ENCODE measurements around the gene SH2D4B. TPM values are rescaled to one million over a fixed set of nuclear protein-coding genes. Genes with fewer than 3 reads are reported as not detected.

The SH2D4B gene
- total RNA-seq, 1 experiment from 2014 or later: 0.10 TPM

DNA sequence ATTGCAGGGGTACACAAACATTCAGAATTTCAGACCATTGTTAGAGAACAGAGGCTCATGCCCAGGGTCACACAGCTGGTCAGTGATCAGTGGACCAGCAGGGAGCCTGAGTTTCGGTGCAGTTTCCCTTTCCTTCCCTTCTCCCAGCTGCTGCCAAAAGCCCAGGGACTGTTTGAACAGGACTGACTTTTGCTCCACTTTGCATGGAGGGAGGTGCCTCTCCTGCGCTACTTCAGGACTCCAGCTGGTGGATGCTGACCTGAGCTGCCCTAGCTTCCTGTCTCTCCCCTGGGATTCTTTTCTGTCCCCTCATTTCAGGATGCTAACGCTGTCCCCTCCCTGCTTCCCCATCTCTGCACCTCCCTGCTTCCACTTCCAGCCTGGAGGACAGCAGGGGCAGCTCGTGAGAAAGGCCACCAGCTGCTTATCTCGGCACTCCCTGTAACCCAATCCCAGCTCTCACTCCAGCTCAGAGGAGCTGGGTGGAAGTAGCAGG, 14.5 kb downstream of the SH2D4B start:
- DNase-seq (ENCODE audit: low read depth, low spot score) (no peak), ATAC-seq (peak; percentile 64)
- H3K4me1 ChIP-seq (ENCODE audit: control insufficient read depth, insufficient read depth, low read length): no peaks in the 10 kb centered on the region
- H3K36me3 ChIP-seq (ENCODE audit: control insufficient read depth, insufficient read depth, low read length): no peaks in the 10 kb centered on the region
- H3K9me3 ChIP-seq (ENCODE audit: control insufficient read depth, insufficient read depth, low read depth, low read length): no peaks in the 10 kb centered on the region
- ChIA-PET POLR2A (no interaction called here), CTCF (interaction anchor here (0.5 kb wide), 1 partner anchor 54 kb away, joined by 6 read pairs; no protein-coding TSS in a partner anchor)
- no peak overlapping the region for H3K27ac ChIP-seq (ENCODE audit: low read length)
- peaks cover 9% of the 10 kb centered on the region for H3K27me3 ChIP-seq (ENCODE audit: control insufficient read depth, insufficient read depth, low read length)
- intact Hi-C loops (cut with micrococcal nuclease; ENCODE audit: unreplicated experiment): no loop called here
- TF ChIP-seq, protein P1, sequence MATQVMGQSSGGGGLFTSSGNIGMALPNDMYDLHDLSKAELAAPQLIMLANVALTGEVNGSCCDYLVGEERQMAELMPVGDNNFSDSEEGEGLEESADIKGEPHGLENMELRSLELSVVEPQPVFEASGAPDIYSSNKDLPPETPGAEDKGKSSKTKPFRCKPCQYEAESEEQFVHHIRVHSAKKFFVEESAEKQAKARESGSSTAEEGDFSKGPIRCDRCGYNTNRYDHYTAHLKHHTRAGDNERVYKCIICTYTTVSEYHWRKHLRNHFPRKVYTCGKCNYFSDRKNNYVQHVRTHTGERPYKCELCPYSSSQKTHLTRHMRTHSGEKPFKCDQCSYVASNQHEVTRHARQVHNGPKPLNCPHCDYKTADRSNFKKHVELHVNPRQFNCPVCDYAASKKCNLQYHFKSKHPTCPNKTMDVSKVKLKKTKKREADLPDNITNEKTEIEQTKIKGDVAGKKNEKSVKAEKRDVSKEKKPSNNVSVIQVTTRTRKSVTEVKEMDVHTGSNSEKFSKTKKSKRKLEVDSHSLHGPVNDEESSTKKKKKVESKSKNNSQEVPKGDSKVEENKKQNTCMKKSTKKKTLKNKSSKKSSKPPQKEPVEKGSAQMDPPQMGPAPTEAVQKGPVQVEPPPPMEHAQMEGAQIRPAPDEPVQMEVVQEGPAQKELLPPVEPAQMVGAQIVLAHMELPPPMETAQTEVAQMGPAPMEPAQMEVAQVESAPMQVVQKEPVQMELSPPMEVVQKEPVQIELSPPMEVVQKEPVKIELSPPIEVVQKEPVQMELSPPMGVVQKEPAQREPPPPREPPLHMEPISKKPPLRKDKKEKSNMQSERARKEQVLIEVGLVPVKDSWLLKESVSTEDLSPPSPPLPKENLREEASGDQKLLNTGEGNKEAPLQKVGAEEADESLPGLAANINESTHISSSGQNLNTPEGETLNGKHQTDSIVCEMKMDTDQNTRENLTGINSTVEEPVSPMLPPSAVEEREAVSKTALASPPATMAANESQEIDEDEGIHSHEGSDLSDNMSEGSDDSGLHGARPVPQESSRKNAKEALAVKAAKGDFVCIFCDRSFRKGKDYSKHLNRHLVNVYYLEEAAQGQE (IDR thresholded peaks at IDR 0.05; ENCODE audit: insufficient read depth in 1 of 2, low read depth in 2 of 2, low read length in 1 of 2): no peak
- TF ChIP-seq POLR2AphosphoS5 (IDR thresholded peaks at IDR 0.05; ENCODE audit: low read depth, low read length) (no peak), TCF7L2 (IDR thresholded peaks at IDR 0.05; ENCODE audit: low read depth, low read length) (no peak), SIN3A (IDR thresholded peaks at IDR 0.05; ENCODE audit: borderline replicate concordance, insufficient read depth, low read depth, low read length) (no peak)
- TF ChIP-seq, protein P2, sequence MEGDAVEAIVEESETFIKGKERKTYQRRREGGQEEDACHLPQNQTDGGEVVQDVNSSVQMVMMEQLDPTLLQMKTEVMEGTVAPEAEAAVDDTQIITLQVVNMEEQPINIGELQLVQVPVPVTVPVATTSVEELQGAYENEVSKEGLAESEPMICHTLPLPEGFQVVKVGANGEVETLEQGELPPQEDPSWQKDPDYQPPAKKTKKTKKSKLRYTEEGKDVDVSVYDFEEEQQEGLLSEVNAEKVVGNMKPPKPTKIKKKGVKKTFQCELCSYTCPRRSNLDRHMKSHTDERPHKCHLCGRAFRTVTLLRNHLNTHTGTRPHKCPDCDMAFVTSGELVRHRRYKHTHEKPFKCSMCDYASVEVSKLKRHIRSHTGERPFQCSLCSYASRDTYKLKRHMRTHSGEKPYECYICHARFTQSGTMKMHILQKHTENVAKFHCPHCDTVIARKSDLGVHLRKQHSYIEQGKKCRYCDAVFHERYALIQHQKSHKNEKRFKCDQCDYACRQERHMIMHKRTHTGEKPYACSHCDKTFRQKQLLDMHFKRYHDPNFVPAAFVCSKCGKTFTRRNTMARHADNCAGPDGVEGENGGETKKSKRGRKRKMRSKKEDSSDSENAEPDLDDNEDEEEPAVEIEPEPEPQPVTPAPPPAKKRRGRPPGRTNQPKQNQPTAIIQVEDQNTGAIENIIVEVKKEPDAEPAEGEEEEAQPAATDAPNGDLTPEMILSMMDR (IDR thresholded peaks at IDR 0.05): no peak
- no peak overlapping the region for H3K4me3 ChIP-seq (ENCODE audit: low read depth in 2 of 2, low read length in 2 of 2)
- in situ Hi-C loops (cut with HindIII; ENCODE audit: low pct_unique_long_range_greater_than_20kb, low sequenced_read_pairs): no loop called here
- no TSS peak for BruUV-seq (replicated peaks)

DNA sequence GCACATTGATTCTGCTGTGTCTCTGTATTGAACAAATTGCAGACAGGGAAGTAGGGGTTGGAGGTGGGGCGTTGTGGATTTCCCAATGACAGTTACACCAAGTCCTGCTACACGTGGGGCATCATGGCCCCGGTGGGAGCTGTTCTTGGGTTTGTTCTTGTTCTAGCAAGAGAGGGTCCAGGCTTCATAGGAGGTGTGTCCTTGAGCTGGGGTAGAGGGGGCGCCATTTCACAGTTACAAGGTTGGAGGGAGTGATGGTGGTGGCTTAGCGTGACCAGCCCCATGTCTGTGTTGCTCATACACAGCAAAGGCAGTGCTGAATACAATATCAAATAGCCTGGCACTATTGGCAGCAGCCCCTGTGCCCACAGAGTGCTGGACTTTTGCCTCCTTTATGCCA, 15.7 kb downstream of the SH2D4B start:
- TF ChIP-seq, protein P2 (IDR thresholded peaks at IDR 0.05): no peak
- TF ChIP-seq TCF7L2 (IDR thresholded peaks at IDR 0.05; ENCODE audit: low read depth, low read length): no peak
- TF ChIP-seq, protein P1 (IDR thresholded peaks at IDR 0.05; ENCODE audit: insufficient read depth in 1 of 2, low read depth in 2 of 2, low read length in 1 of 2): no peak
- no peak for TF ChIP-seq POLR2AphosphoS5 (IDR thresholded peaks at IDR 0.05; ENCODE audit: low read depth, low read length)
- TF ChIP-seq SIN3A (IDR thresholded peaks at IDR 0.05; ENCODE audit: borderline replicate concordance, insufficient read depth, low read depth, low read length): no peak
- no TSS peak for BruUV-seq (replicated peaks)
- ChIA-PET POLR2A (no interaction called here), CTCF (no interaction called here)
- Histone ChIP-seq H3K4me3 (ENCODE audit: low read depth in 2 of 2, low read length in 2 of 2) (no peak overlapping the region), H3K27me3 (ENCODE audit: control insufficient read depth, insufficient read depth, low read length) (peaks cover 19% of the 10 kb centered on the region), H3K36me3 (ENCODE audit: control insufficient read depth, insufficient read depth, low read length) (no peaks in the 10 kb centered on the region), H3K4me1 (ENCODE audit: control insufficient read depth, insufficient read depth, low read length) (no peaks in the 10 kb centered on the region), H3K9me3 (ENCODE audit: control insufficient read depth, insufficient read depth, low read depth, low read length) (no peaks in the 10 kb centered on the region), H3K27ac (ENCODE audit: low read length) (no peak overlapping the region)
- ATAC-seq: no peak
- intact Hi-C loops (cut with micrococcal nuclease; ENCODE audit: unreplicated experiment) (no loop called here), in situ Hi-C loops (cut with HindIII; ENCODE audit: low pct_unique_long_range_greater_than_20kb, low sequenced_read_pairs) (no loop called here)
- DNase-seq (ENCODE audit: low read depth, low spot score): no peak
